Measurements from ENCODE around the gene NFKBIB. TPM values are rescaled to one million over a fixed set of nuclear protein-coding genes. Genes with fewer than 3 reads are reported as not detected.
"Not testable (repeated sequence)": the region's sequence is repeated elsewhere in the genome, so short reads cannot be mapped to it uniquely, and the experiment has no call there.

Gene NFKBIB
- total RNA-seq, 1 donor from 2014 or later = 25.5 TPM

DNA sequence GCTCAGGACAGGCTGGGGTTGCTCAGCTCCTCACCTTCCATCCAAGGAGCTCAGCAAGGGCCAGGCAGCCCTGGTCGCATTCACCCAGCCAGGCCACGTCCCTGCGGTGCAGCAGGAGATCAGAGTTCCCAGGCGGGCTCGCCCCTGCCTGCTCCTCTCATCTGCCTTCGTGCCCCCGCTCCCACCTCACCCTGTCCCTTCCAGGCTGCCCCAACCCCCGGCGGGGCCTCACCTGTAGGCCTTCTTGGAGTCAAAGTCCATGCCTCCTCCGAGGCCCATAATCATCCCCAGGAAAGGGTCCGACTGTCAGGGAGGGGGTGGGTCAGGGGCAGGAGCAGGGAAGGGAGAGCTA is 20.4 kb upstream of the NFKBIB start:
- Histone ChIP-seq H3K36me3 (peaks cover 31% of the 10 kb centered on the region), H3K27ac (no peak overlapping the region), H3K4me1 (peaks cover 20% of the 10 kb centered on the region), H3K27me3 (no peaks in the 10 kb centered on the region), H3K9me3 (no peaks in the 10 kb centered on the region), H3K4me3 (no peak overlapping the region)
- intact Hi-C loops (cut with DNase I) = no loop called here
- TF ChIP-seq, protein P1, sequence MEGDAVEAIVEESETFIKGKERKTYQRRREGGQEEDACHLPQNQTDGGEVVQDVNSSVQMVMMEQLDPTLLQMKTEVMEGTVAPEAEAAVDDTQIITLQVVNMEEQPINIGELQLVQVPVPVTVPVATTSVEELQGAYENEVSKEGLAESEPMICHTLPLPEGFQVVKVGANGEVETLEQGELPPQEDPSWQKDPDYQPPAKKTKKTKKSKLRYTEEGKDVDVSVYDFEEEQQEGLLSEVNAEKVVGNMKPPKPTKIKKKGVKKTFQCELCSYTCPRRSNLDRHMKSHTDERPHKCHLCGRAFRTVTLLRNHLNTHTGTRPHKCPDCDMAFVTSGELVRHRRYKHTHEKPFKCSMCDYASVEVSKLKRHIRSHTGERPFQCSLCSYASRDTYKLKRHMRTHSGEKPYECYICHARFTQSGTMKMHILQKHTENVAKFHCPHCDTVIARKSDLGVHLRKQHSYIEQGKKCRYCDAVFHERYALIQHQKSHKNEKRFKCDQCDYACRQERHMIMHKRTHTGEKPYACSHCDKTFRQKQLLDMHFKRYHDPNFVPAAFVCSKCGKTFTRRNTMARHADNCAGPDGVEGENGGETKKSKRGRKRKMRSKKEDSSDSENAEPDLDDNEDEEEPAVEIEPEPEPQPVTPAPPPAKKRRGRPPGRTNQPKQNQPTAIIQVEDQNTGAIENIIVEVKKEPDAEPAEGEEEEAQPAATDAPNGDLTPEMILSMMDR (IDR thresholded peaks at IDR 0.05) = no peak
- DNase-seq (no peak), ATAC-seq (no peak)

DNA sequence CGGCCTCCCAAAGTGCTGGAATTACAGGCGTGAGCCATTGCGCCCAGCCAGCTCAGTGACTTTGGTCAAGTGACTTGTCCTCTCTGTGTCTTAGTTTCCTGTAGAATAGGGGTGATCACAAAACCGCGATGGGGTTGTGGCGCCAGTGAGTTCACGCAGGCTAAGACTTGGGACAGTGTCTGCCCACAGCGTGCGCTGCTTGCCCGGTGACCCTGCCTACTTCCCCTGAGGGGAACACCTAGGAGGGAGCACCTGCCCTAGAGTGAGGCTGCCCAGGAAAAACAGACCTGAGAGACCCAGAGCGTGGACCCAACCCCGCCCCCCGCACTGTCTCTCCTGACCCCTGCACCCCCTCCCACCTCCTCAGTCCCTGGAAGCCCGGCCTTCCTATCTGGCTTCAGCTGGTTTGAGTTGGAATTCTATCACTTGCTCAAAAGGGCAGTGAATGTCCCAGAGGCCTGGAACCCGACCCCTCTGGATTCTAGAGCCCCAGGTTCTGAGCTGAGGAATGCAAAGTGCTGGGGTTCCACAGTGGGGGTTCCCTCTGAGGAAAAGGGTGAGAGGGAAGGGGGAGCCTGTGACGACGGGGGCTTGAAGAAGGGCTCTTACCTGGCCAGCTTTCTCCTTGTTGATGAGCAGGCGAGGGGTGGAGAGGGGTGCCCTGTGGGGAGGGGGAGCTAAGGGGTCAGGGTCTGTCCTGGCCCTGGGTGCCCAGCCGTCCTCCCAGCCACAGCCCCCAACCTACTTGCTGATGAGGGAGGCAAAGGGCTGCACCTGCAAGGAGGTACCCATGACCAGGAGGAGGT is 19.5 kb upstream of the NFKBIB start:
- H3K36me3 ChIP-seq = peaks cover 31% of the 10 kb centered on the region
- intact Hi-C loops (cut with DNase I) = no loop called here
- peaks cover 20% of the 10 kb centered on the region for H3K4me1 ChIP-seq
- H3K4me3 ChIP-seq = no peak overlapping the region
- no peaks in the 10 kb centered on the region for H3K9me3 ChIP-seq
- no peak overlapping the region for H3K27ac ChIP-seq
- DNase-seq (no peak), ATAC-seq (no peak)
- no peaks in the 10 kb centered on the region for H3K27me3 ChIP-seq
- TF ChIP-seq, protein P1 (IDR thresholded peaks at IDR 0.05) = no peak

DNA sequence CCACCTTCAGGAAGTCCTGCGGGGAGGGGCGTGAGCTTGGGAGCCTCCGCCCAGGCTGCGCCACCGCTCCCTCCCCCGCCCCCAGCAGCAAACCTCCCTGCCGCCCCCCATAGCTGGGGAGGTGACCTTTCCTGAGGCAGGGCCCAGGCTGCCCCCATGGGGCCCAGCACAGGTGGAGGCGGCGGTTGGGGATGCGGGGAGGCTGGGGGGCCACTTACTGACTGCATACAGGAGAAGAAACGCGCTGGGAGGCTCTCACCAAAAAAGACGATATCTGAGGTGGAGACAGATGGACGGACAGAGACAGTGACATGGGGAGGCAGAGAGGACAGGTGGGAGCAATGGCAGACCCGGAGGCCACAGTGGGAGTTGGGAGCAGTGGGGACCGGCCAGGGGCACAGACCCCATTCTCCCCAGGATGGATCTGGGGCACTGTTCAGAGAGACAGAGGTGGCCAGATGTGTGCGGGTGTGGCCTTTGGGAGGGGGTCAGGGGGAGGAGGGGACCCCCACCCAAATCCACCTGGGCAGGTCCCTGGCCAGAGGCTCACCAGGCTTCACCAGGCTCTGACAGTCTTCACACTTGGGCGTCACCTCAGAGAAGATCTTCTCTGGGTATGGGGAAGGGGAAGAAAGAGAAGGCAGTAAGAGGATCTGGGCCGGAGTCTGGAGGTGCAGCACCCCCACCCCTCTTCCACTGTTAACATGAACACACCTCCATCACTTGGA is 18.7 kb upstream of the NFKBIB start:
- no peak overlapping the region for H3K4me3 ChIP-seq
- TF ChIP-seq, protein P1 (IDR thresholded peaks at IDR 0.05) = no peak
- ATAC-seq (no peak), DNase-seq (no peak)
- H3K27ac ChIP-seq = no peak overlapping the region
- H3K4me1 ChIP-seq = peaks cover 20% of the 10 kb centered on the region
- H3K27me3 ChIP-seq = no peaks in the 10 kb centered on the region
- H3K36me3 ChIP-seq = peaks cover 31% of the 10 kb centered on the region
- intact Hi-C loops (cut with DNase I) = no loop called here
- no peaks in the 10 kb centered on the region for H3K9me3 ChIP-seq

DNA sequence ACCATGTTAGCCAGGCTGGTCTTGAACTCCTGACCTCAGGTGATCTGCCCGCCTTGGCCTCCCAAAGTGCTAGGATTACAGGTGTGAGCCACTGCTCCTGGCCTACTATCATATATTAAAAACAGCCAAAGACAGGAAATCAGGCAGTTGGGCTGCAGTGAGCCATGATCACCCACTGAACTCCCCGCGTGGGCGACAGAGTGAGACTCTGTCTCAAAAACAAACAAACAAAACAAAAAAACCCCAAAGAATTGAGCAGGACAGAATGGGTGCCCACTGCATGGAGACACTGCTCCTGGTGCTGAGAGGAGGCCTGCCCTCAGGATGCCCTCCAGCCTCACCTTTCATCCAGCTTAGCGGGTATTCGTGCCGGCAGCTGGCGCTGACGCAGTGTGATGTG is 16.5 kb upstream of the NFKBIB start:
- Histone ChIP-seq H3K4me3 (no peak overlapping the region), H3K4me1 (peaks cover 6% of the 10 kb centered on the region), H3K27me3 (no peaks in the 10 kb centered on the region), H3K36me3 (peaks cover 32% of the 10 kb centered on the region), H3K9me3 (no peaks in the 10 kb centered on the region), H3K27ac (no peak overlapping the region)
- DNase-seq (no peak), ATAC-seq (no peak)
- TF ChIP-seq, protein P1 (IDR thresholded peaks at IDR 0.05) = no peak
- intact Hi-C loops (cut with DNase I) = no loop called here

DNA sequence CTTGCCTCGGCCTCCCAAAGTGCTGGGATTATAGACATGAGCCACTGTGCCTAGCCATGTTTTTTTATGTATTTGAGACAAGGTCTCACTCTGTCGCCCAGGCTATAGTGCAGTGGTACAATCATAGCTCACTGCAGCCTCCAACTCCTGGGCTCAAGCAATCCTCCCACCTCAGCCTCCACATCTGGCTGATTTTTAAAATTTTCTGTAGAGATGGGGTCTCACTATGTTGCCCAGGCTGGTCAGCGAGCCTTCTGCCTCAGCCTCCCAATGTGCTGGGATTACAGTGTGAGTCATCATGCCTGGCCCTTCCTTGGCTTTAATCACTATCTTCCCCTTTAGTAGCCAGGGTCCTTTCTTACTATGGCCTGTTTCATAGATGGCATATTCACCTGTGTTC is 15.1 kb upstream of the NFKBIB start:
- H3K27me3 ChIP-seq; intact Hi-C loops (cut with DNase I); DNase-seq; H3K4me1 ChIP-seq; H3K27ac ChIP-seq; H3K9me3 ChIP-seq; H3K4me3 ChIP-seq; ATAC-seq: not testable (repeated sequence)
- H3K36me3 ChIP-seq = peaks cover 46% of the 10 kb centered on the region

DNA sequence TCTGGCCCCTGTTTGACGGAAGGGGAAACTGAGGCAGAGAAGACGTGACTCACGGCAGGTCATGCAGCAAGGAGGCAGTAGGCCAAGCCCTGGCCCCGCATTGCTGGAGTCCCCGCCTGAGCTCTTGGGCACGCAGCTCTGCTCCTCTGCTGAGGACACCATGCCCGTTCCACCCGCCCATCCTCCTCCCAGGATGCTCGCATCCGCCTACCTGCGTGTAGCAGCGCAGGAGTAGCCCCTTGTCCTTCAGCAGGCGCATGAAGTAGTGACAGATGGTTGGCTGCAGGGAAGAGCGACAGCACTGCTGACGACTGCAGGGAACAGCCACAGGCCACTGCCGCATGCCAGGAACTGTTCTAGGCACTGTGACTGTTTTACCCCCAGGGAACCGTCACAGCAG is 10.9 kb upstream of the NFKBIB start:
- no peaks in the 10 kb centered on the region for H3K4me1 ChIP-seq
- H3K27ac ChIP-seq = no peak overlapping the region
- DNase-seq (no peak), ATAC-seq (no peak)
- no peaks in the 10 kb centered on the region for H3K9me3 ChIP-seq
- TF ChIP-seq, protein P1 (IDR thresholded peaks at IDR 0.05) = no peak
- intact Hi-C loops (cut with DNase I) = no loop called here
- H3K36me3 ChIP-seq = peaks cover 43% of the 10 kb centered on the region
- H3K27me3 ChIP-seq = no peaks in the 10 kb centered on the region
- no peak overlapping the region for H3K4me3 ChIP-seq

Data from upper lobe of right lung (tissue), 1 donor.